Inferior parietal cortex (tissue), 1 donor: ENCODE results near the gene TENT4A.

ENCODE experiments used
- DNase-seq: peaks from one replicate; pipeline ENCODE4 v3.0.0-alpha.2; 2016; ENCODE audit errors: extremely low spot score

The TENT4A gene

DNA sequence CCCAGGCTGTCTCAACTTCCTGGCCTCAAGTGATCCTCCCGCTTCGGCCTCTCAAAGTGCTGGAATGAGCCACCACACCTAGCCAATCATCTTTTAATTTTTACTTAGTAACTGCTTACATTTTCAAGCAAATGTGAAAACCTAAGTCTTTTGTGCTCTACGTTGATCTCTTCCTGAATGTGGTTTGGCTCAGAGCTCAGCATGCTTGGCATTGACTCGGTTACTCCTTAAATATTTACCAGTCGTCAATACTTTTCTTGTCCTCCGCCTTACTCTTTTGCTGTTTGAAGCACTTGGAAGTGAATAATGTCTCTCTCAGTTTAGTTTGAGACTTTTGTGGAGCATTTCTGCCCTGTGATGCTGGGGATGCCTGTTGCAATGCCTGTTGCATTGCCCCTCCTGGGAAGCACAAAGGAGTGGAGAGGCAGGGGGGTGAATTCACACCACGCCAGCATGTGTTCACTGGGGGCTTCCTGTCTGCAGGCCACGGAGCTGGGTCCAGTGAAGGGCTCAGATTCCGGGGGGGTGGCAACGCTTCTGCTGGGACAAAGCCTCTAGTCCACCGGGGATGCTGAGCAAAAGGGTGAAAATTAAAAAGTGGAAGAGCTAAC, 13.1 kb upstream of the TENT4A start:
- no peak for DNase-seq

DNA sequence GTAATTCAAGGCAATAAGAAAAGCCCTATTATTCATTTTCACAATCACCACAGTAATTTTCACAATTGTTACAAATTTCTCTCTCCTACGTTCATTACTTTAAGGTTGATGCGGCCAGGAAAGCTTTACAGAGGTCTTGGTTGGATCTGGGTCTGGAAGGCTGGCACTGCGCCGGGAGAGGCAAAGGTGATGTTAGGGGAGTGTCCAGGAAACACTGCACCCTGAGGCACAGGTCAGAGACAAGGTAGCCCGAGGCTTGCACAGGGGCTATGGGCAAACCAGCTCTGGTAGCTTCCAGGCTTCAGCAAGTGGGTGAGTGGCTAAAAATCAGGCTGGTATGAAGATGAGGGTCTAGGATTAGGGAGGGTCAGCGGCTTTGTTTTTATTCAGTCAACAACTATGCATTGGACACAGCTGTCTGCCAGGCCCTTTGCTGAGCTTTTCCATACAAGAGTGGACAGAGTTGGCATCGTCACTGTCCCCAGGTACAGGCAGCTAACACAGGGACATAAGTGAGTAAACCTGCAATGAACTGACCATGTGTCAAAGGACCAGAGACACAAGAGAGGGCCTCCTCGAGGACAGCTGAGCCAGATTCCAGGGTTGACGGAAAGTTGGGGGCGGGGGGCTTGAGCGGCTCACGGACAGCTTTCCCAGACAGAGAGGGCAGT, 12.4 kb upstream of the TENT4A start:
- no peak for DNase-seq

DNA sequence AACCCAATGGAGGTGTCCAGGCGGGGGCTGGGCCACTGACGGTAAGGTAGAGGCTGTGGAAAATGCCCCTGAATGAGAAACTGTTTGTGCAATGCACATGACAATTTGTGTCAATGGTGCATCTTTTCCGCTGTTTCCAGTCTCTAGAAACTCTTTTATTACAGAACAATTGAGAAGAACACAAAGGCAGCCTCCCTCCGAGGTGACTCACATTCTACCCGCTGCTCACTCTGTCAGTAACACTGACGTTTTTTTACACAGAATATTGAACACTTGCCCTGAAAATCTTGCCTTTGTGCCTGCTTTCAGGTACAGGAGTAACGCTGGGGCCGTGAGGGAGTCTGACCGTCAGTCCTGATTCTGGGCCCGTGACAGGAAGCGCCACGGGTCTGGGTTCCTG, 11.7 kb upstream of the TENT4A start:
- no peak for DNase-seq

DNA sequence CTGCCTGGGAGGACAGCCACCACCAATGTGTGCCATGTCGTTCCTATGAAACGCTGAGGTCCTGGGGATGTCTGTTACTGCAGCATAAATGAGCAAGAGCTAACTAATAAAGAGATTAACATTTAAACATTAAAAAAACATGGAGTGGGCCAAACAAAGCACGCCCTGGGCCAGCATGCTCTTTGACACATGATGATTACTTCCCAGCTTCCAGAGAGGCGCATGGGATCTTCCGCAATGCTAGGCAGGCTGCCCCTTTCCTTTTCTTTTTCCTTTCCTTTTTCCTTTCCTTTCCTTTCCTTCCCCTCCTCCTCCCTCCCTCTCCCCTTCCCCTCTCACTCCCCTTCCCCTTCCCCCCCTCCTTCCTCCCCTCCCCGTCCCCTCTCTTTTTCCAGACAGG, 10.6 kb upstream of the TENT4A start:
- no peak for DNase-seq

DNA sequence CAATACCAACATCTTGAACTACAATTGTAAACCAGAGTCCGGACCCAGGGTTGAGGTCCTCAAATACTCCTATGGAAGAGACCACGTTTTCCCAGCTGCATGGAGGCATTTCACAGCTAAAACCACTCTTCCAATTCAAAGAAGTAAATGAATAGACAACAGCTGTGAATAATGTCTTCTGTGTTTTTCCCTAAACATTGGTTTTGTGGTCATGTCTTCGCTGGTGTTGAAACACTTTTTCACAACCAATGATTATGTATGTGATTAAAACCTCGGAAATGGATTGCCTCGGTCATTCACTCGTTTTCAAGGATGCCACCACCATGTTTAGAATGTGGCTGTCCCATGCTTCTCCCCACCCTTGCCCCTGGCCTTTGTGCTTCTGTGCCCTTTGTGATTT, 9.4 kb upstream of the TENT4A start:
- DNase-seq, result no peak

DNA sequence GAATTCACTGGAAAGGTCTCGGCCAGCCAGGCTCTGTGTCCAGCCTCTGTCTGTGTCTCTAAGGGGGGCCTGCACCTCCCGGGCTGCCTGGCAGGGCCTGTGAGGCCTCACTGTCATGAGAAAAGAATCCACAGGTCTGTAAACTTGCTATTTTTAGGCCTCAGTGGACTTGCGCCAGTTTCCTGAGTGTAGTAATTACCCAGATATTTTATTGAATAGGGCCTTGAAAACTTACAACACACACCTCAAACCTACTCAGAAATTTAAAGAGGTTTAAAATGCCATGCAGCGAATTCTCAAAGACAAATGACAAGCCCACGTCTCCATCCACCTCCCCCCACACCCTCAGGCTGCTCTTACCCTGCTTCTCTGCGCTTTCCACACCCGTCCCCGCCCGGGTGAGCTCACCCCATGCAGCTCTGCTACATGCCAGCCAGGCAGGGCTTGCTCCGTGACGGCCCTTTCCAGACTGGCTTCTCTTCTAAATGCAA, 8.8 kb upstream of the TENT4A start:
- no peak for DNase-seq

DNA sequence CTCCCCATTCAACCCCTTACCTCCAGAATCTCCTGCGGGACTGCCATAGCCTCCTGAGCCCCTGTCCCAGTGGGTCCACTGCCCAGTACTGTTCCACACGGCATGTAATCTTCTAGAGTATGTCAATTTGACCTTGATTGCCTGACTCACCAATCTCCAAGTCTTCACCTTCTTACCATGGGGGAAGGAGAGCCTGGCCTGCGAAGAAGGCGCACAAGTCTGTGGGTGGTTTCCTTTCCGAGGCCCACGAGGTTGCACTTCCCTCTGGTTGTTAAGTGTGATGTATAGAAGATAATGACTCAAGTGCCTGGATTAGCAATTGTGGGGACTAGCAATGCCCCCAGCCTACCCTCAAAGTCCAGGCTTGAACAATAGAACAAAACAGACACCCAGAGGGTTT, 8.1 kb upstream of the TENT4A start:
- no peak for DNase-seq

DNA sequence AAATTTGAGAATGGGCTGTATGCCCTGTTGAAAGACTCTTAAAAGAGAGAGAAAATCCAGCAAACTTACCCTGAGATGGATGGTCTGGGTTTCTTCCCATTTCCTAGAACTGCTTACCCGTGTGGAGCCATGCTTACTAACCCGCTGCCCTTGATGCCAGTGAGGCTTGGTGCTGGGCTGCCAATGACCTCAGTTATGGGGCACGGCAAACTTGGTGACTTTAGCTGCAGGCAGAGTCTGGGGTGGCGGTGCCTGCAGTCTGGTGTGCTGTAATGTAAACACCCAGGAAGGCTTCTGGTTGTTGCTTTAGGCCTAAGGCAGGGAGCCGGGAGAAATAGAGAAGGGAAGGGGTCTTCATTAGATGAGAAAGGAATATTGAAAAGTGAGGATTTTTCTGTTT, 7.3 kb upstream of the TENT4A start:
- no peak for DNase-seq

DNA sequence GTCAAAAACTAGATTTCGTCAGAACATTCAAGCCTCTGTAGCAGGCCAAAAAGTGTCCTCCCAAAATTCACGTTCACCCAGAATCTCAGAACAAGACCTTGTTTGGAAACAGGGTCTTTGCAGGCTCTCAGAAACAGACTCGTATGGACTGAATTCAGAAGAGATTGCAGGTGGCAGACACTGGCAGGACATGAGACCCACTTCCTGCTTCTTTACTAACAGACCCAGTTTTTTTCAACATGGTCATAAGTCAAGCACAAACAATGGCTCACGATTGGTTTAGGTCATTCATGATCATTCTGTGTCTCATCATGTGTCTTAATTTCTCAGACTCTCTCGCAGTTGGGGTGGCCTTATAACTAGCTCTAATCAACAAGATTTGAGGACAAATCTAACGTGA, 5.4 kb upstream of the TENT4A start:
- no peak for DNase-seq

DNA sequence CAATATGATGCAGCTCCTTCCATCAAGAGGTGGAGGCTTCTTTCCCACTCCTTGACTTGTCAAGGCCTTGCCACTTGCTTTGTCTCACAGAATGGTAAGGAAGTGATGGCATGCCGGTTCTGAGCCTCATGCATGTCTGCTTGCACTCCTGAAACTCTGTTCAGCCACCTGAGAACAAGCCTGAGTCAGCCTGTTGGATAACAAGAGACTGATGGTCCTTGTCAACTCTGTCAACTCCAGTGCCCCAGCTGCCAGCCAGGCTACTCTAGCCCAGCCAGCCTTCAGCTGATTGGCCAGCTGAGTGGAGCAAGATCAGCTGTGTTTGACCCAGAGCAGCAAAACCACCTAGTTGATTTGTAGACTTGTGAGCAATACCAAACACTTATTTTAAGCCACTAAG, 4.4 kb upstream of the TENT4A start:
- DNase-seq, result no peak

DNA sequence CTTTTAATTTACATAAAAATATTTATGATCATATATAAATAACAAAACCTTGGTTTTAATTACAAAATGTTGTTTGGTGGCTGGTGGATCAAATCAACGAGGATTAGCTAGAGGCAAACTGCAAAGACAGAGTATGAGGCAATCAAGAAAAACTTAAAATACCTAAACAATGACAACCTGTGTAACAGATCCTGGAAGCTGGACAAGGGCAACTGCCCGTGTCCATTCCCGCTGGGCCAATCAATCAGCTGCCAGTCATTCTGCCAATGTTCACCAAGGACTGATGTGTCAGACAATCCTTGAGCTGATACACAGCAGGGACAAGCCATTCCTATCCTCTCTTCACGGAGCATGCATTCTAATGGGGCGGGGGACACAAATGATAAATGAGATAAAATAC, 3.2 kb upstream of the TENT4A start:
- no peak for DNase-seq

DNA sequence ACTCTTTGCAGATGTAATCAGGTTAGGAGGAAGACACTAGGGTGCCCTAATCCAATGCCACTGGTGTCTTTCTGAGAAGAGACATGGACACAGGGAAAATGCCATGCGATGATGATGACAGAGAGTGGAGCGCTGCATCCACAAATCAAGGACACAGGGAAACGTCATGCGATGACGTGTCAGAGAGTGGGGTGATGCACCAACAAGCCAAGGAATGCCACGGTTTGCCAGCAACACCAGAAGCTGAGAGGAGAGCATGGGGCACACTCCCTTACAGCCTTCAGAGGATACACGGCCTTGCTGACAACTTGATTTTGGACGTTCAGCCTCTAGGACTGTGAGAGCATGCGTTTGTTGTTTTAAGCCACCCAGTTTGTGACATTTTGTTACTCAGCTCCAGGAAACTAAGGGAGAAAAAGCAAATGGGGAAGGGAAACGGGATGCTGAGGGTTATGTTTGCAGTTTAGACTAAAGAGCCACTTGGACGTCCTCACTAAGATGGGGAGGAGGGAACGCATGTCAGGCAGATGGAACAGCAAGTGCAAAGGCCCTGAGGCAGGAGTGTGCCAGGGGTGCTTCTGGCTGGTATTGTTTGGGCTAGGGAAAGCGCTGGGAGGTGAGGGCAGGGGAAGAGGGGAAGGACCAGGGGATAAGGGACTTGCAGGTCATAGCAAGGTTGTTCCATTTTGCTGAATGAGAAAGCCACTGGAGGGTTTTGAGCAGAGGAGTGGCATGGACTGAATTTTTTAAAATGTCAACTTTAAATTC, 2.5 kb upstream of the TENT4A start:
- DNase-seq, result no peak

DNA sequence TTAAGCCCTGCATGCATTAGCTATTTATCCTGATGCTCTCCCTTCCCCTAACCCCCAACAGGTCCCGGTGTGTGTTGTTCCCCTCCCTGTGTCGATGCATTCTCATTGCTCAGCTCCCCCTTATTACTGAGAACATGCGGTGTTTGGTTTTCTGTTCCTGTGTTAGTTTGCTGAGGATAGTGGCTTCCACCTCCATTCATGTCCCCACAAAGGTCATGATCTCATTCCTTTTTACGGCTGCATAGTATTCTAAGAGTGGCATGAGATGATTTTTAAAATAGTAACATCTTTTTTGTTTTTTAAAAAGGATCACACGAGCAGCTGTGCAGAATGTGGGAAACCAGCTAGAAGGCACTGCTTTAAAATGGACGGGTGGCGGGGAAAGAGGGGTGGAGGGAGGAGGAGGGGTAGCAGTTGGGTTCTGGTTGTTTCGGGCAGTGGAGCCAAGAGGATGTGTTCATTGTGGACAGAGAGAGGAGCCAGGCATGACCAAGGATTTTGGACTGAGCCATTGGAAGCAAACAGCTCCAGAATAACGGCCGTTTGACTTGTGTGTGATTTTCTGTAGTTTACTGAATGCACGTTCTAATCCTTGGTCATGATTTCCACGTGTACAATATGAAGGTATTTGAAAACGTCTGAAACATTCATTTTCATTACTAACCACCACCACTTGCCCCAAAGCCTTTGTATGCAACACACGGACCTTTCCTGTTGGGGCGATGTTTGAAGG, 1.7 kb upstream of the TENT4A start:
- no peak for DNase-seq

DNA sequence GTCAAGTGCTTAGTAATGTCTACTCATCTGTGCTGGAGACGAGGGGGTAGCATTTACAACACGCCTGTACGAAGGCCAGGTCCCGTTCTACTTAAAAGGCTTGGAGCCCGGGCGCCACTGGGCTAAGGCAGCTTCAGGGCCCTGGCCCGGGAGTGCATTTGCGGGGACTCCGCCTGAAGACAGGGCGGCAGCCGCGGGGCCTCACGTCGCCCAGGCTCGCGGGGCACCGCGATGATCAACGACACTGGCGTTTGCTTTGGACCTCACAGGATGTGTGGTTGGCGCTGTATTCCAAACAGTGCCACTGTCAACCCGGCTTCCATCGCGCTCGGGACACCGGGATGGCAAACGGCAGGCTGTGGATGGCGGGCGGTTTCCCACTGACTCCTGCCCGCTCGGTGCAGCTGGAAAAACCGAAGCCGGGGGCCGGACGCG, 1.1 kb upstream of the TENT4A start:
- DNase-seq, result peak; percentile 42

DNA sequence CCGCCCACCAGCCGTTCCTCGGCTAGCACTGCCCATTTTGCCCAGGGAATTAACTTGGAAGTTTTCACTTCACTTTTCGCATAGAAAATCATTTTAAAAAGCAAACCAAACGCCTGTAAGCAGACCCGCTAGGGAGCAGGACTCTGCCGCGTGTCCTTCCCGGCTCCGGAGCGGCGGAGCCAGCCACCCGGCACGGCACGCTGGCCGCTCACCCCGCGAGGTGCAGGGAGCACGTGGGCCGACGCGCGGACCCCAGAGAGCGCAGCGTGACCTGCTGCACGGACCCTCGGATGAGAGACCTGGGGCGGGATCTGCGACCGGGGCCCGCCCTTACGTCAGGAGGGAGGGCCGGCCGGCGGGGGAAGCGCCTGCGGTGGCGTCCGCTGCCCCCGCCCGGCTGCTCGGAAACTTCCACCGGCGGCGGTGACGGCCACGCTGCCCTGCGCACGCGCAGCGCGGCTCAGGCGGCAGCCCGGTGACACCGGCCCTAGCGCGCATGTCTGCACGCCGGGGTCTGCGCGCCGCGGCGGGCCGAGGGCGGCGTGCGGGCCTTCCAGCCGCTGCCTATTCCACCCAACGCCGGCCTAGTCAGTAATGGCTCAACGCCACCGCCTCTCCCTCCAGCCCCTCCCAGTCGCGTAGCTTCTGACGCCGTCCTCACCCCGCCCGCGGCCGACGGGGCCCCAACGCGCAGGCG, 507 bp upstream of the TENT4A start:
- peak; percentile 96 for DNase-seq

DNA sequence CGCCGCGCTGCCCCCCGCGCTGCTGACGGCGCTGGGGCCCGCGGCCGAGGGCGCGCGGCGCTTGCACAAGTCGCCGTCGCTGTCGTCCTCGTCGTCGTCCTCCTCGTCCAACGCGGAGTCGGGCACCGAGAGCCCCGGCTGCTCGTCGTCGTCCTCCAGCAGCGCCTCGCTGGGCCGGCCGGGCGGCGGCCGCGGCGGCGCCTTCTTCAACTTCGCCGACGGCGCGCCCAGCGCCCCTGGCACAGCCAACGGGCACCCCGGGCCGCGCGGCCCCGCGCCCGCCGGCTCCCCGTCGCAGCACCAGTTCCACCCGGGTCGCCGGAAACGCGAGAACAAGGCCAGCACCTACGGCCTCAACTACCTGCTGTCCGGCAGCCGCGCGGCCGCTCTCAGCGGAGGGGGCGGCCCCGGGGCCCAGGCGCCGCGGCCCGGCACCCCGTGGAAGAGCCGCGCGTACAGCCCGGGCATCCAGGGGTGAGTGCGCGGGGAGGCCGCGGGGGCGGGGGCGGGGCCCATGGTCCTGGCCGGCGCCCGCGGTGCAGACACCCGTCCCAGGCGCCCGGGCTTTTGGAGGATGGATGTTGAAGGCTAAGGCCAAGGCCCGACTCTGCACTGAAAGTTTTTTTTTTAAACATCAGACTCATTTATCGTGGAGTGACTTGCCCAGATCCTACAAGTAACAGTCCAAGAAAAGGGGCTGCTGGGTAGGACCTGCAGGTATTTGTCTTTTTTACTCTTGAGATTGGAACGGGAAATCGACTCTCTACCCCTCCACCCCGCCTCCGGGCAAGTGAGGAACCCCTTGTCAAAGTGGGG, 1.2 kb downstream of the TENT4A start:
- no peak for DNase-seq

DNA sequence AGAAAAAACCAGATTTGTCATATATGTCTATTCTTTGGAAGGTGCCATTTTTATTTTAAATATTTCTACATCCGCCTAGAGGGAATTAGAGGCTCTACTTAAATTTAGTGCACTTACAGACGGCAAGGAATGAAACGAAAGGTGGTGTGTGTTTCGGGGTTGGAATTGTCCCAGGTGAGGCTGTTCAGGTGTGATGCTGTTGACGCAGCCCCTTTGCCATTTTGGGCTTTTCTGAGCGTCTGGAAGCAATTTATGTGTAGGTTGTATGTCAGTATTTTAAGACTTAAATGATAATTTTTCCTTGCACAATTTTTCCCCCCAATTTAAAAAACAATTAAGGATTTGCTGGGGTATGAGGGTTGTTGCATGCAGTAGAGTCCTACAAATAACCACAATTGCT, 2.0 kb downstream of the TENT4A start:
- DNase-seq, result no peak

DNA sequence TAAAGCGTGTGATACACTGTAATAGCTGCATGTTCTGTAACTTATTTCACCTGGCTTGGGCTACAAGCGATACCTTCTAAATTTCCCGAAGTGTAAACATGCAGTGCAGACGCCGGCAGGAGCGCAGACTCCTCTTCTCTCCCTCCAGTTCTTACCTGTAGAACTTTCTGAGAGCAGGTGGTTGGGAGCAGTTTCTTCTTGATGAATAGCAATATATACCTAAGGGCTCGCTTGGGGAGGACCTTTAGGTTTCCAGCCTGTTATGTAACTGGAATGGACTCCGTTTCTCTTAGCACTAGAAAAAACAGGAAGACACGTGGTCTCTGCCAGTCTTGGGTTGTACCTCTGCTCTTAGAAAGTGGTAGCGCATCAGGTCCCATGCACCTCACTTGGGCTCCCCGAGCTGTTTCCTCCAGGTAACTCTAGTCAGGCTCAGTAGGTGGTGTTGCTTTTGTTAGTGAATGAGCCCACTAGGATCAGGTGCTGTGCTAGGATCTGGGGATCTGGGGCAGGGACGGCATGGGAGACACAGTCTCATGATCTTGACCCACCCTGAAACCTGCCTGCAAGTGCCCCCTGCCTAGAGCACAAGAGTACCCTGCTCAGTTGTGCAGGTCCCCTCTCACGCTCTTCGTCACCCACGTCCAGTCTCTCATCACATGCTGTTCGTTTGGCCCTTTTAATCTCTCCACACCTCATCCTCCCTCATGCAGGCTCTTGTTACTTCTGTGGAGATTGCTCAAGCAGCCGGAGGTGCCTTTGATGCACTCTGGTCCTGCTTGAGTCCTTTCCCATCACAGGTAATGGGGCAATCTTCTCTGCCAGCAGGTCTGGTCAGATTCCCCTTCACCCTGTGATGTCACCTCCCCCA, 2.8 kb downstream of the TENT4A start:
- no peak for DNase-seq

DNA sequence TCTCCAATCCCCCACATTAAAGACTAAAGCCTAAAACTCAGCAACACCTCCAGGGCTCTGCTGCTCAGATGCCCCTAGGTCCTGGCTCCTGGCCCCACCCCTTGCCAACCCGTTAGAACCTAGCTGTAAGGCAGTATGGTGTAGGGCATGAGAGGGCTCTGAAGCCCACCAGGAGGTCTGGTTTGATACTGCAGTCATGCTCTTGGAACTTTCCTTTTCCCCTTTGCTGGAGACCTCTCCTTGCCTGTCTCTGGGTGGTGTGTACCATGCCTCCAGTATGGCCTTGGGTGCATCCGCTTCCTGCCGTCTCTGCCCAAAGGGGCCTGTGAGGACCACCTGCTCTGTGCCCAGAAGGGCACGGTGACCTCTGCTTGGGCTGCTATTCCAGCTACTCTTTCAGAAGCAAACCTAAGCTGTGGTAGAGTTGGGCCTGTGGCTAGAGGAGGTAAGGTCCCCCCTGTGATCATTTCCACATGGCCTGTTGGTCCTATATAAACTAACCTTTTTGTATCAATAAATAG, 3.5 kb downstream of the TENT4A start:
- no peak for DNase-seq

DNA sequence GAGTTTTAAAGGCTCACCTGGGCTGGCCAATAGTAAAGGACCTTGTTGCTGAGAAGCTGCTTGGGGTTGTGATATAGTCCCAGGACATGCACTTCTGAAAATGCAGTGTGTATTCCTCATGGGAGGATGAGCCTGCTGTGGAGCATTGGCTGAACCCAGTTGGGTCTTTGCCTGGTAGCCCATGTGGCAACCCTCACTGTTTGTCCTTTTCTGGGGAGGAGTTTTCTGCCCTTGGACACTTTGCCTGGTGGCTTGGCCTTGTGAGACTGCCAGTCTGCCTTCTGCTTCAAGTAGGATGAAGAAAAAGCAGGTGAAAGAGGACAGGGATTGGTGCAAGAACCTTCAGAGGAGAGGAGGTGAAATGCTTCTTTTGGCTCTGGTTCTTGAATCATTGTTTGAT, 4.0 kb downstream of the TENT4A start:
- DNase-seq, result no peak
